Ishikawa (cell line): ENCODE results near the gene PLP2.
"Not testable (repeated sequence)": the region's sequence is repeated elsewhere in the genome, so short reads cannot be mapped to it uniquely, and the experiment has no call there.

Source experiments
- EP300 ChIP-seq: IDR thresholded peaks from 2 replicates; pipeline ENCODE4 v1.6.1; 2012; ENCODE audit warnings: borderline replicate concordance
- FOXM1 ChIP-seq: IDR thresholded peaks from 2 replicates; pipeline ENCODE4 v1.6.1; 2012; ENCODE audit warnings: low read depth, borderline replicate concordance
- MAX ChIP-seq: IDR thresholded peaks from 2 replicates; pipeline ENCODE4 v1.6.1; 2012
- NFIC ChIP-seq: IDR thresholded peaks from 2 replicates; pipeline ENCODE4 v1.6.1; 2012
- REST ChIP-seq: IDR thresholded peaks from 2 replicates; pipeline ENCODE4 v1.6.1; 2012; ENCODE audit warnings: low read depth, mild to moderate bottlenecking
- TAF1 ChIP-seq: IDR thresholded peaks from 2 replicates; pipeline ENCODE4 v1.6.1; 2012; ENCODE audit warnings: low read depth, mild to moderate bottlenecking
- TEAD4 ChIP-seq: IDR thresholded peaks from 2 replicates; pipeline ENCODE4 v1.6.1; 2012
- ZBTB7A ChIP-seq: IDR thresholded peaks from 2 replicates; pipeline ENCODE4 v1.6.1; 2012; ENCODE audit warnings: low read depth

- not testable (repeated sequence) for TF ChIP-seq ZBTB7A, TEAD4, EP300, NFIC, REST, TAF1, MAX, FOXM1
Observed at GRCh38 chrX:49142264-49142663, 29.4 kb upstream of the PLP2 start.
